Measurements from ENCODE around the gene PDGFB. TPM values are rescaled to one million over a fixed set of nuclear protein-coding genes. Genes with fewer than 3 reads are reported as not detected.

The PDGFB gene
- total RNA-seq, 4 donors from 2014 or later = 12.2 to 22.3 (median 17.5) TPM

DNA sequence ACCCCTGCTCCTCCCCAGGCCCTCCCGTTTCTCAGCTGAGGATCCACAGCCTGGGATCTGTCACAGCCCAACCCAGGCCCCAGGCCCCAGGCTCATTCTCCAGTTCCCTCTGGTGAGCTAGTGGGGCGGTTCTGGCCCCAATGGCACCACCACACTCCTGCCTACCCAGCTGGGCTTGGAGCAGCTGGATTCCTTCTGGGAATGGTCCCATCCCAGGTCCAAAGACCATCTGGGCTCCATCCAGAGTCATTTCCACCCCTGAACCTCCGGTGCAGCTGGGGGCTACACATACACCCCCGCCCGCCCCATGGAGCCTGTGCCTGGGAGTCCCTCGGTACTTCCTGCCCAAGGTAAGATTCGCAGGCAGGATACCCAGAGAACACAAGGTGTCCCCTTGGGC, 35.5 kb upstream of the PDGFB start:
- DNase-seq (ENCODE audit: low spot score in 2 of 2) = no peak
- intact Hi-C loops (cut with DNase I; ENCODE audit: low total_unique reads) = no loop called here
- 75 to 91% methylated on average over 5 to 7 of the region's 7 CpGs for WGBS, 2 donors
- H3K4me3 ChIP-seq (ENCODE audit: low read depth, poor library complexity, severe bottlenecking) = no peak overlapping the region
- TF ChIP-seq POLR2A (IDR thresholded peaks at IDR 0.05) = no peak
- TF ChIP-seq, protein P1, sequence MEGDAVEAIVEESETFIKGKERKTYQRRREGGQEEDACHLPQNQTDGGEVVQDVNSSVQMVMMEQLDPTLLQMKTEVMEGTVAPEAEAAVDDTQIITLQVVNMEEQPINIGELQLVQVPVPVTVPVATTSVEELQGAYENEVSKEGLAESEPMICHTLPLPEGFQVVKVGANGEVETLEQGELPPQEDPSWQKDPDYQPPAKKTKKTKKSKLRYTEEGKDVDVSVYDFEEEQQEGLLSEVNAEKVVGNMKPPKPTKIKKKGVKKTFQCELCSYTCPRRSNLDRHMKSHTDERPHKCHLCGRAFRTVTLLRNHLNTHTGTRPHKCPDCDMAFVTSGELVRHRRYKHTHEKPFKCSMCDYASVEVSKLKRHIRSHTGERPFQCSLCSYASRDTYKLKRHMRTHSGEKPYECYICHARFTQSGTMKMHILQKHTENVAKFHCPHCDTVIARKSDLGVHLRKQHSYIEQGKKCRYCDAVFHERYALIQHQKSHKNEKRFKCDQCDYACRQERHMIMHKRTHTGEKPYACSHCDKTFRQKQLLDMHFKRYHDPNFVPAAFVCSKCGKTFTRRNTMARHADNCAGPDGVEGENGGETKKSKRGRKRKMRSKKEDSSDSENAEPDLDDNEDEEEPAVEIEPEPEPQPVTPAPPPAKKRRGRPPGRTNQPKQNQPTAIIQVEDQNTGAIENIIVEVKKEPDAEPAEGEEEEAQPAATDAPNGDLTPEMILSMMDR (IDR thresholded peaks at IDR 0.05) = no peak

DNA sequence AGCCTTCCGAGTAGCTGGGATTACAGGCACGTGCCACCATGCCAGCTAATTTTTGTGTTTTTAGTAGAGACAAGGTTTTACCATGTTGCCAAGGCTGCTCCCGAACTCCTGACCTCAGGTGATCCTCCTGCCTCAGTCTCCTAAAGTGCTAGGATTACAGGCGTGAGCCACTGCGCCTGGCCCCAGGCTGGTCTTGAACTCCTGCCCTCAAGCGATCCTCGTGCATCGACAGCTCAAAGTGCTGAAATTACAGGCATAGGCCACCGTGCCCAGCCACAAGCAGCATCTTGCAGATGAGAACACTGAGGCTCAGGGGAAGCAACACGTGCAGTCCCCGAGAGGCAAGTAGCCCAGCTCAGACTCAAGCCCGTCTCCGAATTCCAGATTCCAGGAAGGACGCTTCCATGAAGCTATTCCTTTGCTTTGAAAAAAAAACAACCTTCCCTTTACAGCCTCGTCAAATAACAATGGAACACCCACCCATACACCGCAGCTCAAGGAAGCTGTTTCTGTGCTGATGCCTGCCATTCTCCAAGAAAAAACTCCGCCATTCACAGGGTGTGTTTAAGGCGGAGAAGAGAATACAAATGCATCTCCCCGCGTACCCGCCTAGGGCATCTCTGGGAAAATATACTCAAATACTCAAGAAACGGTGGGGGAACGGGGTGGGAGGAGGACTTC, 34.5 kb upstream of the PDGFB start:
- 60 to 62% methylated on average over 23 of the region's 23 CpGs for WGBS, 2 donors
- TF ChIP-seq, protein P1 (IDR thresholded peaks at IDR 0.05) = no peak
- no peak for TF ChIP-seq POLR2A (IDR thresholded peaks at IDR 0.05)
- DNase-seq (ENCODE audit: low spot score in 2 of 2) = no peak
- no peak overlapping the region for H3K4me3 ChIP-seq (ENCODE audit: low read depth, poor library complexity, severe bottlenecking)
- intact Hi-C loops (cut with DNase I; ENCODE audit: low total_unique reads) = no loop called here

DNA sequence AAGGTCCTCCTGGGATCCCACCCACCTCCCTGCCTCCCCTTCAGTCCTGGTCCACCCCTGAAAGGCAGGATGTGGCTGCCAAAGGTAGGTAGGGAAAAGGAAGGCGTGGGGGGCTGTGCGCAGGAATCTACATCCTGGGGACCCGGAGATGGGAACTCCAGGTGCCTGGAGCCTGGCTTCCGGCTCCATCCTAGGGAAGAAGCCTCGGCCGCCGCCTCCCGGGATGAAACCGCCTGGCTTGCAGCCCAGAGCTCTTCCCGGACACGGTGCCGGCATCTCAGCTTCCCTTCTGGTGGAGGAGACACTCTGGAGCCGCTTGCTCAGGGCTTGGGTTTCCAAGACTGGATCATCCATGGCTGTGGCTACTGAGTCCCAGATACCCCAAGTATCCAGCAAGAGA, 33.3 kb upstream of the PDGFB start:
- intact Hi-C loops (cut with DNase I; ENCODE audit: low total_unique reads) = no loop called here
- no peak overlapping the region for H3K4me3 ChIP-seq (ENCODE audit: low read depth, poor library complexity, severe bottlenecking)
- DNase-seq (ENCODE audit: low spot score in 2 of 2) = no peak
- 9 to 48% methylated on average over 11 to 13 of the region's 13 CpGs for WGBS, 2 donors
- TF ChIP-seq, protein P1 (IDR thresholded peaks at IDR 0.05) = no peak
- no peak for TF ChIP-seq POLR2A (IDR thresholded peaks at IDR 0.05)

DNA sequence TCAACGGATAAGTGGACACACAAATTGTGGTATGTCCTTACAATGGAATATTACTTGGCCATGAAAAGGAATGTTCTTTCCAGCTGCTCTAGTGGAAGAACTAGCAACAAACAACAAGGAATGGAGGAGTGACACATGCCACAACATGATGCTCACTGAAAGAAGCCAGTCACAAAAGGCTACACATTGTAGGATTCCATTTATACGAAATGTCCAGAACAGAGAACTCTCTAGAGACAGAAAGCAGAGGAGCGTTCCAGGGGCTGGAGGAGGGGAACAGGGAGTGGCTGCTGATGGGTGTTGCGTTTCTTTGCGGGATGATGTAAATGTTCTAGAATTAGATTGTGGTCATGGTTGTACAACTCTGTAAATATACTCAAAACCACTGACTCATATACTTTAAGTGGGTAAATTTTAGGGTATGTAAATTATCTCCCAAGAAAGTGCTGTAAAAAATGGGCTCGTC, 32.4 kb upstream of the PDGFB start:
- 64 to 65% methylated on average over 6 of the region's 6 CpGs for WGBS, 2 donors
- no peak overlapping the region for H3K4me3 ChIP-seq (ENCODE audit: low read depth, poor library complexity, severe bottlenecking)
- no peak for DNase-seq (ENCODE audit: low spot score in 2 of 2)
- intact Hi-C loops (cut with DNase I; ENCODE audit: low total_unique reads) = no loop called here
- TF ChIP-seq, protein P1 (IDR thresholded peaks at IDR 0.05) = no peak

DNA sequence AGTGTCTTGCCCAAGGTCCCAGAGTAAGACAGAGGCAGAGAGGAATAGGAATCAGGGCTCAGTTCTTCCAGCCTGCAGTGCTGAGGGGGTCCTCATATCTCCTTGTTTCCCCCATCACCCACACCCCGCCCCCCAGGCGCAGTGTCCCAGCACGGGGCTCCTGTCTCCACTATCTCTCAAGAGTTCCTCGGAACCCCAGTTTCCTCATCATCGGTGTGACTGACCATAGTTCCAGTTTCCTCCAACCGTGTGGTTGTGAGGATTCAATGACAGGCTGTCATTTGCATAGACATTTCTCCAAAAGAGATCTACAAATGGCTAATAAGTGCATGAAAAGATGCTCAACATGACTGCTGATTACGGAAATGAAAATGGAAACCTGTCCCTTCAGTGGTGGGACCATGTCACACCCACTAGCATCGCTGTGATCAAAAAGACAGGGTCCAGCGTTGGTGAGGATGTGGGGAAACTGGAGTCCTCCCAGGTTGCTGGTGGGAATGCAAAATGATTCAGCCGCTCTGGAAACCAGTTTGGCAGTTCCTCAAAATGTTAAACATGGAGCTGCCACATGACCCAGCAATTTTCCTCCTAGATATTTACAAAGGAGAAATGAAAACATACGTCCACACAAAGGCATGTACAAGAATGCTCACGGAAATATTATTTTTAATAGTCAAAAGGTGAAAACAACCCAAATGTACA, 31.8 kb upstream of the PDGFB start:
- H3K4me3 ChIP-seq (ENCODE audit: low read depth, poor library complexity, severe bottlenecking) = no peak overlapping the region
- no peak for TF ChIP-seq POLR2A (IDR thresholded peaks at IDR 0.05)
- TF ChIP-seq, protein P1 (IDR thresholded peaks at IDR 0.05) = no peak
- intact Hi-C loops (cut with DNase I; ENCODE audit: low total_unique reads) = no loop called here

More for the DNA sequence above, 31.8 kb upstream of the PDGFB start:
- no peak for DNase-seq (ENCODE audit: low spot score in 2 of 2)
- WGBS, 2 donors = 83 to 86% methylated on average over 12 of the region's 12 CpGs
